HepG2 (cell line): Measurements from ENCODE around the gene SKP1. TPM values are rescaled to one million over a fixed set of nuclear protein-coding genes. Genes with fewer than 3 reads are reported as not detected.

Source experiments
- ARNT ChIP-seq: fragments of 450-650 bp; IDR thresholded peaks from 2 replicates; pipeline ENCODE4 v1.6.1; 2017
- ATAD3A ChIP-seq: sonication (generic); formaldehyde crosslinking; IDR thresholded peaks from 2 replicates; pipeline ENCODE4 v1.4.0; 2020; ENCODE audit warnings: missing genetic modification reagents
- BORCS8-MEF2B ChIP-seq: sonication (generic); formaldehyde crosslinking; IDR thresholded peaks from 2 replicates; pipeline ENCODE4 v1.8.0; 2022; ENCODE audit warnings: mild to moderate bottlenecking, missing genetic modification reagents
- CBFB ChIP-seq: sonication (generic); formaldehyde crosslinking; IDR thresholded peaks from 2 replicates; pipeline ENCODE4 v1.4.0; 2020; ENCODE audit warnings: missing genetic modification reagents
- CBX5 ChIP-seq: sonication (generic); formaldehyde crosslinking; IDR thresholded peaks from 2 replicates; pipeline ENCODE4 v1.4.0; 2020; ENCODE audit warnings: missing genetic modification reagents, borderline replicate concordance
- KLF6 ChIP-seq: IDR thresholded peaks from 2 replicates; pipeline ENCODE4 v1.8.0; 2016; ENCODE audit warnings: missing biosample characterization, missing genetic modification reagents
- MED13 ChIP-seq: sonication (generic); formaldehyde crosslinking; IDR thresholded peaks from 2 replicates; pipeline ENCODE4 v1.5.0; 2020; ENCODE audit warnings: missing genetic modification reagents
- NR3C1 ChIP-seq: sonication (generic); formaldehyde crosslinking; IDR thresholded peaks from 2 replicates; pipeline ENCODE4 v1.4.0; 2020; ENCODE audit warnings: missing genetic modification reagents
- REPIN1 ChIP-seq: sonication (generic); formaldehyde crosslinking; IDR thresholded peaks from 2 replicates; pipeline ENCODE4 v1.8.0; 2022; ENCODE audit warnings: missing genetic modification reagents, low read depth, mild to moderate bottlenecking, borderline replicate concordance
- SOX13 ChIP-seq, 3 experiments: fragments of 450-650 bp in 1 of 3; sonication (generic) in 1 of 3; formaldehyde crosslinking in 1 of 3; IDR thresholded peaks in 2 of 3; conservative IDR thresholded peaks in 1 of 3; 2 replicates each; pipeline versions ENCODE4 v1.5.0 to v1.6.1; 2016 to 2020; ENCODE audit warnings: antibody characterized with exemption in 1 of 3, mild to moderate bottlenecking in 1 of 3, missing compliant biosample characterization in 1 of 3, missing genetic modification reagents in 1 of 3, moderate library complexity in 1 of 3
- SUZ12 ChIP-seq: fragments of 150-350 bp; IDR thresholded peaks from 2 replicates; pipeline ENCODE4 v1.6.1; 2014; ENCODE audit warnings: low read depth, low read length
- TBX3 ChIP-seq: fragments of 450-650 bp; IDR thresholded peaks from 2 replicates; pipeline ENCODE4 v1.6.1; 2017; ENCODE audit warnings: antibody characterized with exemption, mild to moderate bottlenecking, inconsistent platforms, borderline replicate concordance
- ZFAT ChIP-seq: sonication (generic); formaldehyde crosslinking; conservative IDR thresholded peaks from 2 replicates; pipeline ENCODE4 v1.8.1; 2023; ENCODE audit warnings: missing genetic modification reagents, inconsistent platforms
- ZKSCAN8 ChIP-seq: IDR thresholded peaks from 2 replicates; pipeline ENCODE4 v1.6.1; 2016; ENCODE audit warnings: borderline replicate concordance, missing genetic modification reagents, missing compliant biosample characterization
- ZNF256 ChIP-seq: sonication (generic); formaldehyde crosslinking; conservative IDR thresholded peaks from 2 replicates; pipeline ENCODE4 v1.4.0; 2020; ENCODE audit warnings: missing genetic modification reagents
- ZNF274 ChIP-seq: sonication (generic); formaldehyde crosslinking; IDR thresholded peaks from 2 replicates; pipeline ENCODE4 v1.5.1; 2020; ENCODE audit warnings: mild to moderate bottlenecking, missing genetic modification reagents
- ZNF329 ChIP-seq: sonication (generic); formaldehyde crosslinking; IDR thresholded peaks from 2 replicates; pipeline ENCODE4 v1.9.0; 2021; ENCODE audit warnings: low read depth, mild to moderate bottlenecking, missing genetic modification reagents
- ZNF333 ChIP-seq: sonication (generic); formaldehyde crosslinking; IDR thresholded peaks from 2 replicates; pipeline ENCODE4 v1.4.0; 2020; ENCODE audit warnings: mild to moderate bottlenecking, missing genetic modification reagents, borderline replicate concordance
- ZNF564 ChIP-seq: sonication (generic); formaldehyde crosslinking; IDR thresholded peaks from 2 replicates; pipeline ENCODE4 v1.8.1; 2023; ENCODE audit warnings: mild to moderate bottlenecking, missing genetic modification reagents
- ZNF674 ChIP-seq: sonication (generic); formaldehyde crosslinking; IDR thresholded peaks from 2 replicates; pipeline ENCODE4 v1.5.0; 2020; ENCODE audit warnings: low read depth, mild to moderate bottlenecking, missing genetic modification reagents
- polyA plus RNA-seq, 8 experiments: library from polyadenylated mRNA; depleted of rRNA in 3 of 8; stranded (reverse) in 7 of 8; unstranded in 1 of 8; fragments of >200 nt; fragmentation: Illumina TruSeq in 4 of 8; extraction: Trizol in 4 of 8; gene quantifications; 2 replicates each; pipeline versions ENCODE4 v1.2.1 to v1.2.3, GENCODE V29; 2011 to 2016; ENCODE audit warnings: low read depth in 4 of 8, missing spikeins in 1 of 8, mixed read lengths in 1 of 8; ENCODE audit not compliant: insufficient read depth in 1 of 8
- total RNA-seq, 5 experiments: library from RNA; depleted of rRNA; stranded (reverse); fragments of >200 nt; fragmentation: Illumina TruSeq; extraction: Trizol; gene quantifications; 2 replicates each; pipeline ENCODE4 v1.2.3, GENCODE V29; 2016; ENCODE audit warnings: low read depth in 1 of 5
- TF ChIP-seq, protein P1 (sequence below): sonication (generic); formaldehyde crosslinking; IDR thresholded peaks from 2 replicates; pipeline ENCODE4 v1.5.0; 2020; ENCODE audit warnings: mild to moderate bottlenecking, low read depth, missing genetic modification reagents, borderline replicate concordance
- TF ChIP-seq, protein P2 (sequence below): IDR thresholded peaks from 2 replicates; pipeline ENCODE4 v1.6.1; 2016; ENCODE audit warnings: missing biosample characterization, missing genetic modification reagents, low read depth
- TF ChIP-seq, protein P3 (sequence below): sonication (generic); formaldehyde crosslinking; IDR thresholded peaks from 2 replicates; pipeline ENCODE4 v1.4.0; 2020; ENCODE audit warnings: missing genetic modification reagents, borderline replicate concordance

SKP1 gene
- total and polyA plus RNA-seq, 2 of the 13 experiments (the other 11 are each of a cell fraction or from before 2014, with no cell fraction given), result 134 to 340 TPM

DNA sequence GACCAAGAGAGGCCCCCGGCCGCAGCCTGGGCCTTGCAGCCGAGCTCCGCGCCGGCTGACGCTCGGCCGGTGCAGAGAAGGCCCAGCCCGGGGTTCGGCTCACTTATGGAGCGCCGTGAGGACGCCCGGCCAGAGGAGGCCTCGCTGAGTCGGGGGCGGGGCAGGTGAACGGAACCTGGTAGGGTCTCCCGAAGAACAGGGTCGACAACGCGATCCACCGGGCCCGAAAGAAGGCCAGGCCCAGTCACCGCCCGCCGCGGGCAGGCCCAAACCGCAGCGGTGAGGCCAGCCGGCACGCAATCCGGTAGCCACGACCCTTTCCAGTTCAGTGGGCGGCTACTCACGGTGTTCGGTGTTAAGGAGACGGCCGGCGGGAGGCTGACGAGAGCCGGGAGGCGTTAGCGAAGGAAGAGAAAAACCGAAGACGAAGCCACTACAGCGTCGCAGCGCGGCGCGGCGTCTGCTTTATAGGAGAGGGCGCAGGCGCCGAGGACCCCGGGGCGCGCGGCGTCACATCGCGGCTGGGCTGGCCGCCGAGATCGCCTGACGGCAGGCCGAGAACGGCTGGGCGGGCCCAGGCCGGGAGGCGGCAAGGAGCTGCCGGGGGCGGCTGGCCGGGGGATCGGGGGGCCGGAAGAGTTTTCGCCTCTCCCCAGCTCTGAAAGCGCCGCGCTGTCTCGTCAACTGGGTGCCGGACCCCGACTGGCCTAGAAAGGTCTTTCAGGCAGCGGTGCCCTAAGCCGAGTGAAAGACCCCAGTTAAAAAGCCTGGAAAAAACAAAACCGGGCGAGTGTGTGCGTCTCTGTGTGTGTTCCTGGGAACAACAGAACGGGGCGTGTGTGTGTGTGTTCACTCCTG, at the start of gene SKP1 (continued):
- TF ChIP-seq ZKSCAN8 (CRISPR knock-in tag) (peak; percentile 46; the same call in 1 of the 2 replicates), SOX13 (IDR thresholded peaks at IDR 0.05) (no peak), SOX13 (CRISPR knock-in tag; conservative IDR thresholded peaks at IDR 0.05 in 1 of 2, IDR thresholded peaks at IDR 0.05 in 1 of 2) (no peak), TBX3 (no peak), ZNF274 (CRISPR knock-in tag) (peak; percentile 65; the same call in 1 of the 2 replicates), MED13 (CRISPR knock-in tag) (peak; percentile 73; the same call in 1 of the 2 replicates), ZNF674 (no peak; the same call in 1 of the 2 replicates), CBFB (CRISPR knock-in tag) (peak; percentile 81), BORCS8-MEF2B (CRISPR knock-in tag) (peak; percentile 74), ARNT (no peak), CBX5 (CRISPR knock-in tag) (no peak), ZNF329 (CRISPR knock-in tag) (no peak), SUZ12 (no peak), REPIN1 (CRISPR knock-in tag) (peak; percentile 89), ATAD3A (CRISPR knock-in tag) (no peak), NR3C1 (CRISPR knock-in tag) (no peak), ZNF256 (CRISPR knock-in tag) (peak; percentile 83; the same call in 1 of the 2 replicates), ZNF333 (peak; percentile 75), ZNF564 (CRISPR knock-in tag) (peak; percentile 66; the same call in 1 of the 2 replicates), ZFAT (0 out of 2 replicates have a peak, but pooled peaks have one; percentile 58), KLF6 (peak; percentile 96; the same call in 1 of the 2 replicates)
- TF ChIP-seq, protein P1, sequence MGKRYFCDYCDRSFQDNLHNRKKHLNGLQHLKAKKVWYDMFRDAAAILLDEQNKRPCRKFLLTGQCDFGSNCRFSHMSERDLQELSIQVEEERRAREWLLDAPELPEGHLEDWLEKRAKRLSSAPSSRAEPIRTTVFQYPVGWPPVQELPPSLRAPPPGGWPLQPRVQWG, result no peak
- TF ChIP-seq, protein P2, sequence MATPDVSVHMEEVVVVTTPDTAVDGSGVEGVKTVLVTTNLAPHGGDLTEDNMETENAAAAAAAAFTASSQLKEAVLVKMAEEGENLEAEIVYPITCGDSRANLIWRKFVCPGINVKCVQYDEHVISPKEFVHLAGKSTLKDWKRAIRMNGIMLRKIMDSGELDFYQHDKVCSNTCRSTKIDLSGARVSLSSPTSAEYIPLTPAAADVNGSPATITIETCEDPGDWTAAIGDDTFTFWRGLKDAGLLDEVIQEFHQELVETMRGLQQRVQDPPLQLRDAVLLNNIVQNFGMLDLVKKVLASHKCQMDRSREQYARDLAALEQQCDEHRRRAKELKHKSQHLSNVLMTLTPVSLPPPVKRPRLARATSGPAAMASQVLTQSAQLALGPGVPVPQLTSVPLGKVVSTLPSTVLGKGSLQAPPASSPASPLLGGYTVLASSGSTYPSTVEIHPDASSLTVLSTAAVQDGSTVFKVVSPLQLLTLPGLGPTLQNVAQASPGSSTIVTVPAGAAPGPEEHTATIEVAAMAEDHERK (CRISPR knock-in tag), result peak; percentile 53; the same call in 1 of the 2 replicates
- TF ChIP-seq, protein P3, sequence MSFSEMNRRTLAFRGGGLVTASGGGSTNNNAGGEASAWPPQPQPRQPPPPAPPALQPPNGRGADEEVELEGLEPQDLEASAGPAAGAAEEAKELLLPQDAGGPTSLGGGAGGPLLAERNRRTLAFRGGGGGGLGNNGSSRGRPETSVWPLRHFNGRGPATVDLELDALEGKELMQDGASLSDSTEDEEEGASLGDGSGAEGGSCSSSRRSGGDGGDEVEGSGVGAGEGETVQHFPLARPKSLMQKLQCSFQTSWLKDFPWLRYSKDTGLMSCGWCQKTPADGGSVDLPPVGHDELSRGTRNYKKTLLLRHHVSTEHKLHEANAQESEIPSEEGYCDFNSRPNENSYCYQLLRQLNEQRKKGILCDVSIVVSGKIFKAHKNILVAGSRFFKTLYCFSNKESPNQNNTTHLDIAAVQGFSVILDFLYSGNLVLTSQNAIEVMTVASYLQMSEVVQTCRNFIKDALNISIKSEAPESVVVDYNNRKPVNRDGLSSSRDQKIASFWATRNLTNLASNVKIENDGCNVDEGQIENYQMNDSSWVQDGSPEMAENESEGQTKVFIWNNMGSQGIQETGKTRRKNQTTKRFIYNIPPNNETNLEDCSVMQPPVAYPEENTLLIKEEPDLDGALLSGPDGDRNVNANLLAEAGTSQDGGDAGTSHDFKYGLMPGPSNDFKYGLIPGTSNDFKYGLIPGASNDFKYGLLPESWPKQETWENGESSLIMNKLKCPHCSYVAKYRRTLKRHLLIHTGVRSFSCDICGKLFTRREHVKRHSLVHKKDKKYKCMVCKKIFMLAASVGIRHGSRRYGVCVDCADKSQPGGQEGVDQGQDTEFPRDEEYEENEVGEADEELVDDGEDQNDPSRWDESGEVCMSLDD (CRISPR knock-in tag), result 0 out of 2 replicates have a peak, but pooled peaks have one; percentile 25
